HCT116 (cell line): ENCODE data around the gene ERICH3. TPM values are rescaled to one million over a fixed set of nuclear protein-coding genes. Genes with fewer than 3 reads are reported as not detected.

Experiments used
- ATAC-seq: fragments of 200-7000 bp; cut with Tn5 transposase; 2 replicates; pipeline ENCODE4 v1.9.1; 2020; ENCODE audit warnings: mild to moderate bottlenecking, moderate library complexity
- BruUV-seq: library from RNA; stranded (reverse); fragments of 400-500 nt; replicated peaks from 2 replicates; lab custom pipeline; 2021; lab: Mats Ljungman, UMichigan
- CTCF ChIA-PET: fragments of 300-600 bp; sonication (Branson Sonifier 250); formaldehyde crosslinking; loops from one replicate; lab custom pipeline; 2021; ENCODE audit warnings: antibody characterized with exemption; lab: Charles Lee
- POLR2A ChIA-PET: fragments of 300-600, 350-600 bp; sonication (Branson Sonifier 250); formaldehyde crosslinking; loops from one replicate; lab custom pipeline; 2021; ENCODE audit warnings: antibody characterized with exemption; lab: Charles Lee
- RAD21 ChIA-PET, 2 experiments: fragments of 300-600 bp; sonication (Branson Sonifier 250); formaldehyde crosslinking; loops; one replicate each; lab custom pipeline; 2023; ENCODE audit warnings: low total read pairs in 2 of 2; ENCODE audit not compliant: uncharacterized antibody in 2 of 2, unreplicated experiment in 2 of 2, low non-redundant PET in 1 of 2; lab: Charles Lee
- DNase-seq: peaks from one replicate; pipeline ENCODE4 v3.0.0-alpha.2; 2010; ENCODE audit warnings: low read depth, low spot score
- H2AFZ ChIP-seq: fragments of 200-600 bp; shearing (Covaris generic), sonication (generic); 2 replicates; pipeline ENCODE4 v1.6.1; 2017; ENCODE audit warnings: low read depth, mixed run types, mixed read lengths, antibody characterized with exemption, low read length; ENCODE audit not compliant: poor library complexity, severe bottlenecking
- H3K27ac ChIP-seq: 2 replicates; pipeline ENCODE4 v1.5.1; 2012; ENCODE audit warnings: low read depth, low read length
- H3K27me3 ChIP-seq: fragments of 200-600 bp; sonication (generic); 2 replicates; pipeline ENCODE4 v1.6.1; 2016; ENCODE audit warnings: mixed run types, low read length, mixed read lengths; ENCODE audit not compliant: insufficient read depth
- H3K36me3 ChIP-seq, 2 experiments: fragments of 200-500 bp in 1 of 2; fragments of 200-600 bp in 1 of 2; sonication (Bioruptor generic) in 1 of 2; sonication (generic) in 1 of 2; 2 replicates each; pipeline versions ENCODE4 v1.5.1 to v1.6.1; 2014 to 2016; ENCODE audit warnings: low read length in 2 of 2, inconsistent platforms in 1 of 2, mixed read lengths in 1 of 2, mixed run types in 1 of 2; ENCODE audit not compliant: insufficient read depth in 2 of 2, control insufficient read depth in 1 of 2
- H3K4me1 ChIP-seq, 2 experiments: fragments of 200-600 bp in 1 of 2; sonication (generic) in 1 of 2; 2 replicates each; pipeline versions ENCODE4 v1.5.1 to v1.6.1; 2012 to 2017; ENCODE audit warnings: low read length in 2 of 2, inconsistent platforms in 1 of 2, mild to moderate bottlenecking in 1 of 2, mixed read lengths in 1 of 2, mixed run types in 1 of 2, moderate library complexity in 1 of 2; ENCODE audit not compliant: insufficient read depth in 2 of 2, control insufficient read depth in 1 of 2
- H3K4me2 ChIP-seq: fragments of 200-600 bp; sonication (generic); 2 replicates; pipeline ENCODE4 v1.6.1; 2017; ENCODE audit warnings: mixed run types, low read length, mixed read lengths
- H3K4me3 ChIP-seq, 2 experiments: fragments of 200-600 bp in 1 of 2; sonication (generic) in 1 of 2; replicated peaks in 1 of 2; 2 replicates each; pipeline ENCODE4 v1.5.1; 2011 to 2016; ENCODE audit warnings: low read length in 2 of 2, control low read depth in 1 of 2, low read depth in 1 of 2, mild to moderate bottlenecking in 1 of 2, mixed read lengths in 1 of 2, mixed run types in 1 of 2
- H3K79me2 ChIP-seq: fragments of 200-600 bp; sonication (generic); 2 replicates; pipeline ENCODE4 v1.6.1; 2017; ENCODE audit warnings: mild to moderate bottlenecking, mixed run types, low read length, moderate library complexity, mixed read lengths; ENCODE audit not compliant: insufficient read depth
- H3K9ac ChIP-seq: fragments of 200-600 bp; sonication (generic); 2 replicates; pipeline ENCODE4 v1.6.1; 2016; ENCODE audit warnings: low read length, mixed read lengths
- H3K9me2 ChIP-seq: fragments of 200-600 bp; sonication (generic), shearing (Covaris generic); 2 replicates; pipeline ENCODE4 v1.6.1; 2017; ENCODE audit warnings: mixed run types, mild to moderate bottlenecking, moderate library complexity; ENCODE audit not compliant: insufficient read depth
- H3K9me3 ChIP-seq, 2 experiments: fragments of 200-500 bp in 1 of 2; fragments of 200-600 bp in 1 of 2; sonication (Bioruptor generic) in 1 of 2; sonication (generic) in 1 of 2; 2 replicates each; pipeline ENCODE4 v1.6.1; 2014 to 2017; ENCODE audit warnings: low read length in 2 of 2, mixed read lengths in 2 of 2, inconsistent platforms in 1 of 2, low read depth in 1 of 2, mild to moderate bottlenecking in 1 of 2, mixed run types in 1 of 2, moderate library complexity in 1 of 2; ENCODE audit not compliant: control insufficient read depth in 1 of 2, insufficient read depth in 1 of 2
- H4K20me1 ChIP-seq: fragments of 200-600 bp; sonication (generic), shearing (Covaris generic); 2 replicates; pipeline ENCODE4 v1.6.1; 2017; ENCODE audit warnings: mixed run types, mild to moderate bottlenecking, moderate library complexity; ENCODE audit not compliant: insufficient read depth
- ATF3 ChIP-seq: IDR thresholded peaks from 2 replicates; pipeline ENCODE4 v1.6.1; 2012
- EGR1 ChIP-seq: IDR thresholded peaks from 2 replicates; pipeline ENCODE4 v1.6.1; 2012; ENCODE audit warnings: low read depth
- MAX ChIP-seq: IDR thresholded peaks from 2 replicates; pipeline ENCODE4 v1.6.1; 2012
- POLR2A ChIP-seq: IDR thresholded peaks from 2 replicates; pipeline ENCODE4 v1.7.0; 2011; ENCODE audit warnings: borderline replicate concordance; ENCODE audit not compliant: insufficient read depth, insufficient read length; ENCODE audit errors: extremely low read depth
- REST ChIP-seq: IDR thresholded peaks from 2 replicates; pipeline ENCODE4 v1.6.1; 2012; ENCODE audit warnings: low read depth
- TCF7L2 ChIP-seq: IDR thresholded peaks from 2 replicates; pipeline ENCODE4 v1.7.0; 2011; ENCODE audit warnings: borderline replicate concordance, inconsistent platforms; ENCODE audit not compliant: insufficient read depth, insufficient read length; ENCODE audit errors: extremely low read depth
- ZNF274 ChIP-seq: fragments of 200-500 bp; sonication (Bioruptor generic); IDR thresholded peaks from 2 replicates; pipeline ENCODE4 v1.6.1; 2014; ENCODE audit warnings: mild to moderate bottlenecking, low read depth, low read length, inconsistent platforms
- intact Hi-C: fragments of 100-400 bp; cut with micrococcal nuclease; formaldehyde crosslinking; loops from 2 replicates; pipeline ENCODE4 v1.10.0; 2022
- total RNA-seq: library from RNA; stranded (reverse); gene quantifications from one replicate; pipeline ENCODE4 v1.2.1, GENCODE V29; 2021; ENCODE audit not compliant: unreplicated experiment

ERICH3 gene
- total RNA-seq, 1 experiment from 2014 or later: not detected

DNA sequence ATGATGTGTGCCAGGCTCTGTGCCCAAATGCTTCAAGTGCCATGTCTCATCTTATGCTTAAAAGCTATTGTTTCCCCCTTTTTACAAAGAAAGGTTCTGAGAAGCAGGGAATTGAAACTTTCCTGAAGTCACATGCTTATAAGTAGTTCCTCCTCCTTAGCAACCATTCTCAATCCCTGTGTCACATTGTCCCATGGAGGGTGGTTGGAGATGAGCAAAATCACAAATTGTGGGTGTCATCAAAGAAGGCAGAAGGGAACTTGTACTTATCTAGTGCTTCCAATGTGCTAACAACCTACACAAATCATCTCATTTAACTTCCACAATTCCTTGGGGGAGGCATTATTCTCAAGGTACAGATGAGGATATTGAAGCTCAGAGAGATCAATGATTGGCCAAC, 10.1 kb upstream of the ERICH3 start:
- no peaks in the 10 kb centered on the region for H3K36me3 ChIP-seq
- no peak overlapping the region for H3K4me2 ChIP-seq
- H3K9me3 ChIP-seq: no peaks in the 10 kb centered on the region
- no peaks in the 10 kb centered on the region for H3K79me2 ChIP-seq
- DNase-seq (no peak), ATAC-seq (no peak)
- no peaks in the 10 kb centered on the region for H3K9me2 ChIP-seq
- no peak overlapping the region for H2AFZ ChIP-seq
- peaks cover 18% of the 10 kb centered on the region for H3K27me3 ChIP-seq
- no peaks in the 10 kb centered on the region for H4K20me1 ChIP-seq
- no TSS peak for BruUV-seq
- H3K27ac ChIP-seq: no peak overlapping the region
- H3K9ac ChIP-seq: no peak overlapping the region
- no peak for TF ChIP-seq ATF3
- TF ChIP-seq TCF7L2: no peak
- TF ChIP-seq POLR2A: no peak
- POLR2A ChIA-PET: no interaction called here
- RAD21 ChIA-PET: no interaction called here
- no peak overlapping the region for H3K4me3 ChIP-seq
- intact Hi-C loops: loop anchor here (10.0 kb wide), 1 partner anchor 179 kb away; no protein-coding TSS in a partner anchor
- H3K4me1 ChIP-seq: no peaks in the 10 kb centered on the region
- CTCF ChIA-PET: no interaction called here

GRCh38 chr1:74681851-74682250, 8.3 kb upstream of the ERICH3 start:
- ChIA-PET CTCF (no interaction called here), RAD21 (no interaction called here), POLR2A (no interaction called here)
- no peaks in the 10 kb centered on the region for H3K36me3 ChIP-seq
- no peak for TF ChIP-seq MAX
- TF ChIP-seq REST: no peak
- no peak for TF ChIP-seq EGR1
- TF ChIP-seq ZNF274: no peak
- no peak overlapping the region for H2AFZ ChIP-seq
- H3K9me2 ChIP-seq: no peaks in the 10 kb centered on the region
- no peak overlapping the region for H3K4me2 ChIP-seq
- H3K4me3 ChIP-seq: no peak overlapping the region
- no peak overlapping the region for H3K27ac ChIP-seq
- BruUV-seq: no TSS peak
- no peak for DNase-seq
- no peaks in the 10 kb centered on the region for H3K9me3 ChIP-seq
- H4K20me1 ChIP-seq: no peaks in the 10 kb centered on the region
- H3K79me2 ChIP-seq: no peaks in the 10 kb centered on the region
- no peak for ATAC-seq
- intact Hi-C loops: loop anchor here (10.0 kb wide), 1 partner anchor 177 kb away; no protein-coding TSS in a partner anchor
- H3K9ac ChIP-seq: no peak overlapping the region
- H3K4me1 ChIP-seq: no peaks in the 10 kb centered on the region
- peaks cover 18% of the 10 kb centered on the region for H3K27me3 ChIP-seq
